K562 (cell line): ENCODE data around the gene ITGA3. TPM values are rescaled to one million over a fixed set of nuclear protein-coding genes. Genes with fewer than 3 reads are reported as not detected.

Source experiments
- BDP1 ChIP-seq: IDR thresholded peaks from 3 replicates; pipeline ENCODE4 v1.6.1; 2011; ENCODE audit not compliant: insufficient read length, insufficient read depth
- GATAD2B ChIP-seq: fragments of 450-650 bp; IDR thresholded peaks from 2 replicates; pipeline ENCODE4 v1.6.1; 2017; ENCODE audit warnings: mild to moderate bottlenecking, borderline replicate concordance
- KLF13 ChIP-seq: fragments of 450-650 bp; IDR thresholded peaks from 2 replicates; pipeline ENCODE4 v1.6.1; 2016; ENCODE audit warnings: missing genetic modification characterization, low read depth, mild to moderate bottlenecking, missing compliant biosample characterization, moderate library complexity, borderline replicate concordance
- KLF16 ChIP-seq: IDR thresholded peaks from 2 replicates; pipeline ENCODE4 v1.6.1; 2016; ENCODE audit warnings: antibody characterized with exemption
- RAD21 ChIP-seq, 2 experiments: fragments of 250-450 bp in 1 of 2; fragments of 450-650 bp in 1 of 2; sonication (Bioruptor Pico) in 1 of 2; formaldehyde crosslinking in 1 of 2; IDR thresholded peaks in 1 of 2; conservative IDR thresholded peaks in 1 of 2; 2 replicates each; pipeline versions ENCODE4 v1.4.0 to v1.8.0; 2020 to 2022; ENCODE audit warnings: mild to moderate bottlenecking in 2 of 2, moderate library complexity in 1 of 2
- TRIM25 ChIP-seq: fragments of 450-650 bp; IDR thresholded peaks from 2 replicates; pipeline ENCODE4 v1.7.0; 2016; ENCODE audit warnings: borderline replicate concordance
- ZBTB43 ChIP-seq: sonication (generic); formaldehyde crosslinking; IDR thresholded peaks from 2 replicates; pipeline ENCODE4 v1.8.0; 2023; ENCODE audit warnings: mild to moderate bottlenecking, missing genetic modification reagents
- ZNF239 ChIP-seq: fragments of 250-450 bp; sonication (Bioruptor Pico); IDR thresholded peaks from 2 replicates; pipeline ENCODE4 v1.4.0; 2020; ENCODE audit warnings: mild to moderate bottlenecking
- ZNF707 ChIP-seq: fragments of 250-450 bp; sonication (Bioruptor Pico); conservative IDR thresholded peaks from 2 replicates; pipeline ENCODE4 v1.8.0; 2022; ENCODE audit warnings: inconsistent platforms, mild to moderate bottlenecking, moderate library complexity
- polyA plus RNA-seq, 8 experiments: library from polyadenylated mRNA; depleted of rRNA in 4 of 8; stranded (reverse) in 5 of 8; unstranded in 3 of 8; fragments of >200 nt; fragmentation: Nextera tagmentation in 2 of 8; fragmentation: Illumina TruSeq in 1 of 8; extraction: Ambion mirVana in 2 of 8; extraction: Trizol in 1 of 8; gene quantifications; 2 replicates each; pipeline versions ENCODE4 v1.2.1 to v1.2.3, GENCODE V29; 2011 to 2014; ENCODE audit warnings: inconsistent platforms in 1 of 8, missing spikeins in 1 of 8
- total RNA-seq, 7 experiments: library from RNA; depleted of rRNA in 6 of 7; stranded (reverse); fragments of >200 nt in 6 of 7; fragmentation: Illumina TruSeq in 2 of 7; extraction: Trizol in 2 of 7; gene quantifications; 2 replicates each; pipeline versions ENCODE4 v1.2.1 to v1.2.3, GENCODE V29; 2011 to 2021; ENCODE audit warnings: low replicate concordance in 1 of 7
- TF ChIP-seq, protein P1 (sequence below), 3 experiments: IDR thresholded peaks in 2 of 3; conservative IDR thresholded peaks in 1 of 3; 2 replicates each; pipeline ENCODE4 v1.5.1; 2011 to 2012; ENCODE audit warnings: low read length in 3 of 3, mild to moderate bottlenecking in 3 of 3, control low read depth in 2 of 3, improper control_type of control experiment in 1 of 3, inconsistent platforms in 1 of 3, low read depth in 1 of 3, mixed read lengths in 1 of 3, moderate library complexity in 1 of 3; ENCODE audit not compliant: insufficient read depth in 2 of 3
- TF ChIP-seq, protein P2 (sequence below): fragments of 450-650 bp; formaldehyde crosslinking; IDR thresholded peaks from 2 replicates; pipeline ENCODE4 v1.4.0; 2020; ENCODE audit warnings: mild to moderate bottlenecking, moderate library complexity
- TF ChIP-seq, protein P3 (sequence below), 2 experiments: IDR thresholded peaks; 2 replicates each; pipeline ENCODE4 v1.6.1; 2012; ENCODE audit warnings: improper control_type of control experiment in 2 of 2, low read depth in 2 of 2, low read length in 2 of 2, borderline replicate concordance in 1 of 2
- TF ChIP-seq, protein P4 (sequence below): sonication (generic); formaldehyde crosslinking; IDR thresholded peaks from 2 replicates; pipeline ENCODE4 v1.8.1; 2022; ENCODE audit warnings: missing genetic modification reagents

The ITGA3 gene
- total and polyA plus RNA-seq, 9 of the 15 experiments (the other 6 are each of a cell fraction or from before 2014, with no cell fraction given) = 0.03 to 0.75 (median 0.14) TPM; not detected in 2

GRCh38 chr17:50056217-50056960, 479 bp downstream of the ITGA3 start (continued):
- no peak for TF ChIP-seq GATAD2B
- TF ChIP-seq, protein P1, sequence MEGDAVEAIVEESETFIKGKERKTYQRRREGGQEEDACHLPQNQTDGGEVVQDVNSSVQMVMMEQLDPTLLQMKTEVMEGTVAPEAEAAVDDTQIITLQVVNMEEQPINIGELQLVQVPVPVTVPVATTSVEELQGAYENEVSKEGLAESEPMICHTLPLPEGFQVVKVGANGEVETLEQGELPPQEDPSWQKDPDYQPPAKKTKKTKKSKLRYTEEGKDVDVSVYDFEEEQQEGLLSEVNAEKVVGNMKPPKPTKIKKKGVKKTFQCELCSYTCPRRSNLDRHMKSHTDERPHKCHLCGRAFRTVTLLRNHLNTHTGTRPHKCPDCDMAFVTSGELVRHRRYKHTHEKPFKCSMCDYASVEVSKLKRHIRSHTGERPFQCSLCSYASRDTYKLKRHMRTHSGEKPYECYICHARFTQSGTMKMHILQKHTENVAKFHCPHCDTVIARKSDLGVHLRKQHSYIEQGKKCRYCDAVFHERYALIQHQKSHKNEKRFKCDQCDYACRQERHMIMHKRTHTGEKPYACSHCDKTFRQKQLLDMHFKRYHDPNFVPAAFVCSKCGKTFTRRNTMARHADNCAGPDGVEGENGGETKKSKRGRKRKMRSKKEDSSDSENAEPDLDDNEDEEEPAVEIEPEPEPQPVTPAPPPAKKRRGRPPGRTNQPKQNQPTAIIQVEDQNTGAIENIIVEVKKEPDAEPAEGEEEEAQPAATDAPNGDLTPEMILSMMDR (IDR thresholded peaks at IDR 0.05 in 2 of 3, conservative IDR thresholded peaks at IDR 0.05 in 1 of 3; ENCODE audit: insufficient read depth in 2 of 3, low read depth in 1 of 3, low read length in 3 of 3) = peak in 2 of 3 experiments; percentile 56; a peak in 4 of 6 replicates
- no peak for TF ChIP-seq KLF16
- no peak for TF ChIP-seq KLF13 (tag)
- TF ChIP-seq TRIM25 = no peak
- TF ChIP-seq, protein P2, sequence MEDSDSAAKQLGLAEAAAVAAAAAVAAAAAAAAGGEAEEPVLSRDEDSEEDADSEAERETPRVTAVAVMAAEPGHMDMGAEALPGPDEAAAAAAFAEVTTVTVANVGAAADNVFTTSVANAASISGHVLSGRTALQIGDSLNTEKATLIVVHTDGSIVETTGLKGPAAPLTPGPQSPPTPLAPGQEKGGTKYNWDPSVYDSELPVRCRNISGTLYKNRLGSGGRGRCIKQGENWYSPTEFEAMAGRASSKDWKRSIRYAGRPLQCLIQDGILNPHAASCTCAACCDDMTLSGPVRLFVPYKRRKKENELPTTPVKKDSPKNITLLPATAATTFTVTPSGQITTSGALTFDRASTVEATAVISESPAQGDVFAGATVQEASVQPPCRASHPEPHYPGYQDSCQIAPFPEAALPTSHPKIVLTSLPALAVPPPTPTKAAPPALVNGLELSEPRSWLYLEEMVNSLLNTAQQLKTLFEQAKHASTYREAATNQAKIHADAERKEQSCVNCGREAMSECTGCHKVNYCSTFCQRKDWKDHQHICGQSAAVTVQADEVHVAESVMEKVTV = no peak
- TF ChIP-seq, protein P3, sequence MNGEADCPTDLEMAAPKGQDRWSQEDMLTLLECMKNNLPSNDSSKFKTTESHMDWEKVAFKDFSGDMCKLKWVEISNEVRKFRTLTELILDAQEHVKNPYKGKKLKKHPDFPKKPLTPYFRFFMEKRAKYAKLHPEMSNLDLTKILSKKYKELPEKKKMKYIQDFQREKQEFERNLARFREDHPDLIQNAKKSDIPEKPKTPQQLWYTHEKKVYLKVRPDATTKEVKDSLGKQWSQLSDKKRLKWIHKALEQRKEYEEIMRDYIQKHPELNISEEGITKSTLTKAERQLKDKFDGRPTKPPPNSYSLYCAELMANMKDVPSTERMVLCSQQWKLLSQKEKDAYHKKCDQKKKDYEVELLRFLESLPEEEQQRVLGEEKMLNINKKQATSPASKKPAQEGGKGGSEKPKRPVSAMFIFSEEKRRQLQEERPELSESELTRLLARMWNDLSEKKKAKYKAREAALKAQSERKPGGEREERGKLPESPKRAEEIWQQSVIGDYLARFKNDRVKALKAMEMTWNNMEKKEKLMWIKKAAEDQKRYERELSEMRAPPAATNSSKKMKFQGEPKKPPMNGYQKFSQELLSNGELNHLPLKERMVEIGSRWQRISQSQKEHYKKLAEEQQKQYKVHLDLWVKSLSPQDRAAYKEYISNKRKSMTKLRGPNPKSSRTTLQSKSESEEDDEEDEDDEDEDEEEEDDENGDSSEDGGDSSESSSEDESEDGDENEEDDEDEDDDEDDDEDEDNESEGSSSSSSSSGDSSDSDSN (IDR thresholded peaks at IDR 0.05; ENCODE audit: borderline replicate concordance in 1 of 2, low read depth in 2 of 2, low read length in 2 of 2) = peak; percentile 84 to 93; a peak in 3 of 4 replicates
- TF ChIP-seq ZNF239 (CRISPR knock-in tag) = no peak
- TF ChIP-seq, protein P4, sequence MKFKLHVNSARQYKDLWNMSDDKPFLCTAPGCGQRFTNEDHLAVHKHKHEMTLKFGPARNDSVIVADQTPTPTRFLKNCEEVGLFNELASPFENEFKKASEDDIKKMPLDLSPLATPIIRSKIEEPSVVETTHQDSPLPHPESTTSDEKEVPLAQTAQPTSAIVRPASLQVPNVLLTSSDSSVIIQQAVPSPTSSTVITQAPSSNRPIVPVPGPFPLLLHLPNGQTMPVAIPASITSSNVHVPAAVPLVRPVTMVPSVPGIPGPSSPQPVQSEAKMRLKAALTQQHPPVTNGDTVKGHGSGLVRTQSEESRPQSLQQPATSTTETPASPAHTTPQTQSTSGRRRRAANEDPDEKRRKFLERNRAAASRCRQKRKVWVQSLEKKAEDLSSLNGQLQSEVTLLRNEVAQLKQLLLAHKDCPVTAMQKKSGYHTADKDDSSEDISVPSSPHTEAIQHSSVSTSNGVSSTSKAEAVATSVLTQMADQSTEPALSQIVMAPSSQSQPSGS (CRISPR knock-in tag) = peak; percentile 29; the same call in 1 of the 2 replicates
- TF ChIP-seq BDP1 = no peak
- TF ChIP-seq ZBTB43 (CRISPR knock-in tag) = no peak
- peak; percentile 94 for TF ChIP-seq ZNF707 (CRISPR knock-in tag)
- TF ChIP-seq RAD21 (CRISPR knock-in tag; conservative IDR thresholded peaks at IDR 0.05 in 1 of 2, IDR thresholded peaks at IDR 0.05 in 1 of 2) = peak; percentile 24 to 43; a peak in 3 of 4 replicates
